Measurements from ENCODE around the gene HOMER3. TPM values are rescaled to one million over a fixed set of nuclear protein-coding genes. Genes with fewer than 3 reads are reported as not detected.

HOMER3 gene
- total RNA-seq, 1 donor from 2014 or later, result 29.3 TPM

GRCh38 chr19:18894254-18895037 lies 46.6 kb downstream of the HOMER3 start:
- Histone ChIP-seq H3K36me3 (peaks cover 8% of the 10 kb centered on the region), H3K9me3 (no peaks in the 10 kb centered on the region), H3K27me3 (peaks cover 24% of the 10 kb centered on the region), H3K4me3 (no peak overlapping the region), H3K27ac (no peak overlapping the region), H3K4me1 (peaks cover 3% of the 10 kb centered on the region)
- ATAC-seq, result no peak
- intact Hi-C loops (cut with DNase I), result no loop called here
- no peak for DNase-seq
- TF ChIP-seq CTCF (IDR thresholded peaks at IDR 0.05), result no peak

- H3K27me3 ChIP-seq, result peaks cover 24% of the 10 kb centered on the region
- no peak for DNase-seq
- H3K4me3 ChIP-seq, result no peak overlapping the region
- no peak overlapping the region for H3K27ac ChIP-seq
- intact Hi-C loops (cut with DNase I), result no loop called here
- no peak for ATAC-seq
- no peaks in the 10 kb centered on the region for H3K9me3 ChIP-seq
- peaks cover 3% of the 10 kb centered on the region for H3K4me1 ChIP-seq
- TF ChIP-seq CTCF (IDR thresholded peaks at IDR 0.05), result no peak
- peaks cover 1% of the 10 kb centered on the region for H3K36me3 ChIP-seq
These were observed 47.3 kb downstream of the HOMER3 start for GRCh38 chr19:18893587-18894253.

GRCh38 chr19:18889949-18890745 lies 50.9 kb downstream of the HOMER3 start:
- ATAC-seq, result no peak
- Histone ChIP-seq H3K27me3 (peaks cover 12% of the 10 kb centered on the region), H3K27ac (no peak overlapping the region), H3K4me1 (peaks cover 3% of the 10 kb centered on the region), H3K36me3 (no peaks in the 10 kb centered on the region), H3K4me3 (no peak overlapping the region), H3K9me3 (no peaks in the 10 kb centered on the region)
- DNase-seq, result no peak
- intact Hi-C loops (cut with DNase I), result no loop called here
- no peak for TF ChIP-seq CTCF (IDR thresholded peaks at IDR 0.05)

GRCh38 chr19:18886972-18887371 lies 54.0 kb downstream of the HOMER3 start:
- H3K27ac ChIP-seq, result no peak overlapping the region
- intact Hi-C loops (cut with DNase I), result no loop called here
- H3K9me3 ChIP-seq, result no peaks in the 10 kb centered on the region
- H3K36me3 ChIP-seq, result no peaks in the 10 kb centered on the region
- no peaks in the 10 kb centered on the region for H3K4me1 ChIP-seq
- H3K4me3 ChIP-seq, result no peak overlapping the region
- no peak for TF ChIP-seq CTCF (IDR thresholded peaks at IDR 0.05)
- ATAC-seq, result no peak
- no peaks in the 10 kb centered on the region for H3K27me3 ChIP-seq
- DNase-seq, result no peak

- Histone ChIP-seq H3K9me3 (no peaks in the 10 kb centered on the region), H3K4me1 (no peaks in the 10 kb centered on the region), H3K36me3 (no peaks in the 10 kb centered on the region), H3K27me3 (no peaks in the 10 kb centered on the region), H3K27ac (no peak overlapping the region), H3K4me3 (no peak overlapping the region)
- TF ChIP-seq CTCF (IDR thresholded peaks at IDR 0.05), result no peak
- DNase-seq (no peak), ATAC-seq (no peak)
- intact Hi-C loops (cut with DNase I), result no loop called here
These were observed 57.3 kb downstream of the HOMER3 start for GRCh38 chr19:18883526-18884304.

All from upper lobe of right lung (tissue), 1 donor.